Bronchial epithelial cell (primary cell): ENCODE results near the gene MRPL1. TPM values are rescaled to one million over a fixed set of nuclear protein-coding genes. Genes with fewer than 3 reads are reported as not detected.

Source experiments
- DNase-seq: peaks from one replicate; pipeline ENCODE4 v3.0.0-alpha.2; 2010; ENCODE audit warnings: low read depth
- FAIRE-seq: peaks from 2 replicates; lab custom pipeline; 2011; peaks lifted over from hg19 to GRCh38; lab: Jason Lieb, UNC
- H3K27me3 ChIP-seq: 2 replicates; pipeline ENCODE4 v1.5.1; 2011; ENCODE audit warnings: low read length; ENCODE audit not compliant: control insufficient read depth, insufficient read depth
- H3K36me3 ChIP-seq: 2 replicates; pipeline ENCODE4 v1.5.1; 2011; ENCODE audit warnings: low read length; ENCODE audit not compliant: control insufficient read depth, insufficient read depth
- H3K4me3 ChIP-seq: 2 replicates; pipeline ENCODE4 v1.5.1; 2011; ENCODE audit warnings: mild to moderate bottlenecking, low read depth, low read length, control low read depth
- total RNA-seq: library from RNA; depleted of rRNA; stranded (reverse); fragments of >200 nt; gene quantifications from 2 replicates; pipeline ENCODE4 v1.2.1, GENCODE V29; 2014
- TF ChIP-seq, protein P1 (sequence below): IDR thresholded peaks from 2 replicates; pipeline ENCODE4 v1.5.1; 2011; ENCODE audit warnings: mild to moderate bottlenecking, moderate library complexity, low read length, control low read depth, inconsistent platforms; ENCODE audit not compliant: insufficient read depth, severe bottlenecking

Gene MRPL1
- total RNA-seq, 1 donor from 2014 or later, result 24.7 TPM

DNA sequence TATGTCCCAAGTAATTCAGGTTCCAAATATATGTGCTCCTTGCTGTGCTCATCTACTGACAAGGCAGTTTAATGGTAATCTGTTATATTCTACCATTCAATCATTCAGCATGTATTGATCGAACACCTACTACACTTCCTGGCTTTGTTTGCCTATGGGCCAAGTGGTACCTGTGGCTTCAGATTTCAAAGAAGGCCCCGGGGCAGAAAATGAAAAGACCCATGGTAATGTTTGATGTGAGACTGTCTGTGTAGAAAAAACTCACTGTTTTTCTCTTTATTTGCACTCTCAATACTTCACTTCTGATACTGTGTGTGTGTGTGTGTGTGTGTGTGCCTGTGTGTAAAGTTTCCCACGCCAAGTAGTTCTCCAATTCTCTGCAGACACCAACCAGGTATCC lies 133.4 kb downstream of the MRPL1 start:
- Histone ChIP-seq H3K4me3 (no peak overlapping the region), H3K36me3 (no peaks in the 10 kb centered on the region), H3K27me3 (no peaks in the 10 kb centered on the region)
- DNase-seq, result no peak
- TF ChIP-seq, protein P1, sequence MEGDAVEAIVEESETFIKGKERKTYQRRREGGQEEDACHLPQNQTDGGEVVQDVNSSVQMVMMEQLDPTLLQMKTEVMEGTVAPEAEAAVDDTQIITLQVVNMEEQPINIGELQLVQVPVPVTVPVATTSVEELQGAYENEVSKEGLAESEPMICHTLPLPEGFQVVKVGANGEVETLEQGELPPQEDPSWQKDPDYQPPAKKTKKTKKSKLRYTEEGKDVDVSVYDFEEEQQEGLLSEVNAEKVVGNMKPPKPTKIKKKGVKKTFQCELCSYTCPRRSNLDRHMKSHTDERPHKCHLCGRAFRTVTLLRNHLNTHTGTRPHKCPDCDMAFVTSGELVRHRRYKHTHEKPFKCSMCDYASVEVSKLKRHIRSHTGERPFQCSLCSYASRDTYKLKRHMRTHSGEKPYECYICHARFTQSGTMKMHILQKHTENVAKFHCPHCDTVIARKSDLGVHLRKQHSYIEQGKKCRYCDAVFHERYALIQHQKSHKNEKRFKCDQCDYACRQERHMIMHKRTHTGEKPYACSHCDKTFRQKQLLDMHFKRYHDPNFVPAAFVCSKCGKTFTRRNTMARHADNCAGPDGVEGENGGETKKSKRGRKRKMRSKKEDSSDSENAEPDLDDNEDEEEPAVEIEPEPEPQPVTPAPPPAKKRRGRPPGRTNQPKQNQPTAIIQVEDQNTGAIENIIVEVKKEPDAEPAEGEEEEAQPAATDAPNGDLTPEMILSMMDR, result no peak
- no peak for FAIRE-seq

DNA sequence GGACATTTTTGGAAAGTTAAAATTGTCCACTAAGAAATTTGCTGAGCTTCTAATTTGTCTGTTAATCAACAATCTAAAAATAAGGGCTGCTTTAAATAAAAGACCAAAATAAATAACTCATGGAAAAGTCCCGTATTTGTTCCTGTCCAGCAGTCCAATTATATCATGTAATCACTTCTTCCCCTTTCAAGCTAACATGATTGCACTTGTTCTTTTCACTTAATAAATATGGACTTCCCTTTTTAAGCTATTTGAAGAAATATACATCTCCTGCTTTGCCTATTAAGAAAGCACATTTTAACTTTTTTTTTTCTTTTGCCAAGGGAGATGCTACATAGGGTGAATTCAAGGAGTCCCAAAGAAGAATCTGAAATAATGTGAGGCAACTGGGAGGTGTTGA lies 138.9 kb downstream of the MRPL1 start:
- Histone ChIP-seq H3K27me3 (no peaks in the 10 kb centered on the region), H3K4me3 (no peak overlapping the region), H3K36me3 (no peaks in the 10 kb centered on the region)
- FAIRE-seq (no peak), DNase-seq (no peak)
- TF ChIP-seq, protein P1, result no peak

- Histone ChIP-seq H3K4me3 (no peak overlapping the region), H3K27me3 (no peaks in the 10 kb centered on the region), H3K36me3 (no peaks in the 10 kb centered on the region)
- TF ChIP-seq, protein P1, result no peak
- no peak for FAIRE-seq
- DNase-seq, result no peak
Measured at GRCh38 chr4:78002260-78002659, 139.6 kb downstream of the MRPL1 start.

Other genes starting within 250 kb of the MRPL1 start
- gene CNOT6L, start 43.5 kb upstream of the MRPL1 start, total RNA-seq, result 15.0 and 16.3 TPM in 2 replicates
- gene FRAS1, start 194.5 kb downstream of the MRPL1 start, total RNA-seq, result 12.2 and 13.7 TPM in 2 replicates